ENCODE data around the gene DNM3.

- TF ChIP-seq EZH2phosphoT487 (IDR thresholded peaks at IDR 0.05; ENCODE audit: insufficient read depth, low read depth) (no peak), EZH2 (IDR thresholded peaks at IDR 0.05; ENCODE audit: insufficient read depth, poor library complexity, severe bottlenecking) (no peak)
These were observed 609.2 kb downstream of the DNM3 start for GRCh38 chr1:172450524-172450885.

Measured in GM23248 (cell line).